Suprapubic skin (tissue), 4 donors: ENCODE measurements around the gene COL26A1.

Experiments used
- CTCF ChIP-seq, 2 donors: fragments of 200-600 bp in 1 of 2; fragments of 450-650 bp in 1 of 2; sonication (generic) in 1 of 2; IDR thresholded peaks; one replicate each; pipeline ENCODE4 v1.5.1; 2016 to 2019; ENCODE audit warnings: antibody characterized with exemption in 2 of 2, mild to moderate bottlenecking in 1 of 2, moderate library complexity in 1 of 2
- EP300 ChIP-seq: sonication (generic); formaldehyde crosslinking; IDR thresholded peaks from one replicate; pipeline ENCODE4 v1.6.1; 2017; ENCODE audit warnings: antibody characterized with exemption
- POLR2A ChIP-seq, 2 donors: fragments of 450-650 bp; IDR thresholded peaks; one replicate each; pipeline ENCODE4 v1.6.1; 2017; ENCODE audit warnings: antibody characterized with exemption in 2 of 2, mild to moderate bottlenecking in 2 of 2, moderate library complexity in 2 of 2
- POLR2AphosphoS5 ChIP-seq, 3 donors: sonication (generic); formaldehyde crosslinking; IDR thresholded peaks; one replicate each; pipeline ENCODE4 v1.6.1; 2017; ENCODE audit warnings: antibody characterized with exemption in 3 of 3

- TF ChIP-seq CTCF (IDR thresholded peaks at IDR 0.05), result no peak
- TF ChIP-seq EP300, result no peak
- no peak for TF ChIP-seq POLR2A (IDR thresholded peaks at IDR 0.05)
- TF ChIP-seq POLR2AphosphoS5 (IDR thresholded peaks at IDR 0.05), result no peak
Observed at GRCh38 chr7:101558742-101559325, 196.2 kb downstream of the COL26A1 start.
